CD14-positive monocyte (primary cell): ENCODE measurements around the gene GAREM1. TPM values are rescaled to one million over a fixed set of nuclear protein-coding genes. Genes with fewer than 3 reads are reported as not detected.

Experiments used
- DNase-seq, 3 donors: peaks; one replicate each; pipeline ENCODE4 v3.0.0-alpha.2; 2011 to 2022
- H2AFZ ChIP-seq: 2 replicates; pipeline ENCODE4 v1.6.0; 2012; ENCODE audit warnings: mild to moderate bottlenecking, low read depth, low read length, inconsistent platforms; ENCODE audit not compliant: insufficient read depth, poor library complexity, severe bottlenecking
- H3K27ac ChIP-seq, 2 donors: 1 replicate in 1 of 2; 2 replicates in 1 of 2; pipeline ENCODE4 v1.5.1; 2012 to 2013; ENCODE audit warnings: low read length in 2 of 2, control low read depth in 1 of 2, inconsistent platforms in 1 of 2, low read depth in 1 of 2, mild to moderate bottlenecking in 1 of 2
- H3K27me3 ChIP-seq, 2 donors: one replicate each; pipeline versions ENCODE4 v1.6.0 to v1.6.1; 2011 to 2013; ENCODE audit warnings: low read length in 2 of 2; ENCODE audit not compliant: control insufficient read depth in 2 of 2, insufficient read depth in 2 of 2
- H3K36me3 ChIP-seq, 2 donors: replicated peaks in 1 of 2; 1 replicate in 1 of 2; 2 replicates in 1 of 2; pipeline versions ENCODE4 v1.5.1 to v1.6.1; 2012 to 2013; ENCODE audit warnings: low read length in 2 of 2, control low read depth in 1 of 2, inconsistent platforms in 1 of 2, mild to moderate bottlenecking in 1 of 2; ENCODE audit not compliant: insufficient read depth in 2 of 2, control insufficient read depth in 1 of 2
- H3K4me1 ChIP-seq, 2 donors: 1 replicate in 1 of 2; 2 replicates in 1 of 2; pipeline versions ENCODE4 v1.5.1 to v1.6.1; 2012 to 2013; ENCODE audit warnings: low read length in 2 of 2, control low read depth in 1 of 2, inconsistent platforms in 1 of 2, mild to moderate bottlenecking in 1 of 2, moderate library complexity in 1 of 2; ENCODE audit not compliant: insufficient read depth in 2 of 2, control insufficient read depth in 1 of 2
- H3K4me2 ChIP-seq: replicated peaks from 2 replicates; pipeline ENCODE3; 2012; ENCODE audit warnings: low read length, moderate library complexity, mild to moderate bottlenecking; ENCODE audit not compliant: poor library complexity, severe bottlenecking; ENCODE audit errors: extremely low read depth
- H3K4me3 ChIP-seq, 3 experiments: fragments of 200-600 bp in 1 of 3; sonication (generic) in 1 of 3; replicated peaks in 1 of 3; 1 replicate in 2 of 3; 2 replicates in 1 of 3; pipeline ENCODE4 v1.5.1; 2011 to 2013; ENCODE audit warnings: low read length in 3 of 3, mild to moderate bottlenecking in 3 of 3, control low read depth in 2 of 3, low read depth in 2 of 3, inconsistent platforms in 1 of 3, moderate library complexity in 1 of 3
- H3K79me2 ChIP-seq: 2 replicates; pipeline ENCODE4 v1.6.0; 2012; ENCODE audit warnings: mild to moderate bottlenecking, control low read depth, inconsistent platforms, low read length, moderate library complexity; ENCODE audit not compliant: insufficient read depth
- H3K9ac ChIP-seq: 2 replicates; pipeline ENCODE4 v1.6.0; 2017; ENCODE audit warnings: low read length, mild to moderate bottlenecking; ENCODE audit not compliant: insufficient read depth, poor library complexity, severe bottlenecking
- H3K9me3 ChIP-seq, 2 donors: replicated peaks in 1 of 2; 1 replicate in 1 of 2; 2 replicates in 1 of 2; pipeline versions ENCODE4 v1.5.1 to v1.6.1; 2012 to 2013; ENCODE audit warnings: low read length in 2 of 2, control low read depth in 1 of 2; ENCODE audit not compliant: control insufficient read depth in 1 of 2, insufficient read depth in 1 of 2
- H4K20me1 ChIP-seq: 2 replicates; pipeline ENCODE4 v1.6.0; 2012; ENCODE audit warnings: mild to moderate bottlenecking, low read length, control low read depth, moderate library complexity; ENCODE audit not compliant: insufficient read depth
- H3K27ac Mint-ChIP-seq, 7 donors: one replicate each; pipeline ENCODE4 v1.8.0; 2020; ENCODE audit warnings: mild to moderate bottlenecking in 7 of 7, mixed read lengths in 7 of 7, moderate library complexity in 6 of 7, inconsistent platforms in 2 of 7
- H3K27me3 Mint-ChIP-seq, 3 donors: one replicate each; pipeline ENCODE4 v1.8.0; 2021 to 2022; ENCODE audit warnings: low read depth in 3 of 3, mild to moderate bottlenecking in 3 of 3, mixed read lengths in 3 of 3, moderate library complexity in 3 of 3, inconsistent platforms in 1 of 3
- H3K36me3 Mint-ChIP-seq, 2 donors: one replicate each; pipeline ENCODE4 v1.8.0; 2020; ENCODE audit warnings: mixed read lengths in 2 of 2, inconsistent platforms in 1 of 2, mild to moderate bottlenecking in 1 of 2
- H3K4me1 Mint-ChIP-seq: one replicate; pipeline ENCODE4 v1.8.0; 2020; ENCODE audit warnings: mild to moderate bottlenecking, mixed read lengths
- H3K4me3 Mint-ChIP-seq, 2 donors: one replicate each; pipeline ENCODE4 v1.8.0; 2020; ENCODE audit warnings: mild to moderate bottlenecking in 2 of 2, mixed read lengths in 2 of 2, moderate library complexity in 1 of 2
- H3K9me3 Mint-ChIP-seq, 7 donors: one replicate each; pipeline ENCODE4 v1.8.0; 2020 to 2022; ENCODE audit warnings: mixed read lengths in 7 of 7, mild to moderate bottlenecking in 6 of 7, moderate library complexity in 6 of 7, inconsistent platforms in 2 of 7
- WGBS: methylation state at CpG from one replicate; pipeline ENCODE4 v1.1.5; 2013; ENCODE audit warnings: missing lambda C conversion rate; ENCODE audit not compliant: insufficient coverage; 5-methylcytosine and 5-hydroxymethylcytosine counted together
- intact Hi-C, 2 donors: fragments of 100-400 bp; cut with micrococcal nuclease; formaldehyde crosslinking; loops; one replicate each; pipeline versions ENCODE4 v1.15.0 to v1.15.1; 2023
- polyA plus RNA-seq, 3 donors: library from polyadenylated mRNA; depleted of rRNA in 1 of 3; unstranded in 2 of 3; stranded (reverse) in 1 of 3; fragments of 300-500 nt in 2 of 3; fragments of >200 nt in 1 of 3; fragmentation: Illumina TruSeq in 2 of 3; gene quantifications; 1 replicate in 2 of 3; 2 replicates in 1 of 3; pipeline ENCODE4 v1.2.3, GENCODE V29; 2012 to 2021
- TF ChIP-seq, protein P1 (sequence below): fragments of 200-600 bp; IDR thresholded peaks from one replicate; pipeline ENCODE4 v1.8.0; 2022; ENCODE audit warnings: antibody characterized with exemption, mild to moderate bottlenecking

The GAREM1 gene
- polyA plus RNA-seq, 3 donors = 0.24 TPM; not detected in 2

DNA sequence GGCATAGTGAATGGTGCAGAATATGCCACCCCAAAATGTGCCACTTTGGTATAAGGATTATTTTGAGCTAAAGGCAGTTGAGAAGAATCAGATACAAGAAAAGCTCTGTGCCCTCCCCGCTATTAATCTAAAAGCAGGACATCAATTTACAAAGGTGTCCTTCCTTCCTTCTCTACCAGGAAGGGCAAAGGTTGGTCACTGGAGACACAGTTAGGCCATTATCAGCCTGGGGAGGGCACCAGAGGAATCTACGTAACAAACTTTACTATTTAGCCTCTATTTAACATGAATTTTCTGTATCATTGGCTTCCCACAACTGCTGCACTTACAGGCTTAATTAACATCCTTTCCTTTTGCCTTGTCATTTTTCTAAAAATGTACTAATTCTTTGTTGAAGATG lies 228.3 kb downstream of the GAREM1 start:
- Mint-ChIP-seq H3K4me3 (no peak overlapping the region), H3K27ac (no peak overlapping the region), H3K9me3 (peaks cover 0 to 3% (median 1%) of the 10 kb centered on the region in 7 donors), H3K36me3 (no peaks in the 10 kb centered on the region), H3K4me1 (no peaks in the 10 kb centered on the region), H3K27me3 (peaks cover 2 to 3% (median 3%) of the 10 kb centered on the region in 3 donors)
- TF ChIP-seq, protein P1, sequence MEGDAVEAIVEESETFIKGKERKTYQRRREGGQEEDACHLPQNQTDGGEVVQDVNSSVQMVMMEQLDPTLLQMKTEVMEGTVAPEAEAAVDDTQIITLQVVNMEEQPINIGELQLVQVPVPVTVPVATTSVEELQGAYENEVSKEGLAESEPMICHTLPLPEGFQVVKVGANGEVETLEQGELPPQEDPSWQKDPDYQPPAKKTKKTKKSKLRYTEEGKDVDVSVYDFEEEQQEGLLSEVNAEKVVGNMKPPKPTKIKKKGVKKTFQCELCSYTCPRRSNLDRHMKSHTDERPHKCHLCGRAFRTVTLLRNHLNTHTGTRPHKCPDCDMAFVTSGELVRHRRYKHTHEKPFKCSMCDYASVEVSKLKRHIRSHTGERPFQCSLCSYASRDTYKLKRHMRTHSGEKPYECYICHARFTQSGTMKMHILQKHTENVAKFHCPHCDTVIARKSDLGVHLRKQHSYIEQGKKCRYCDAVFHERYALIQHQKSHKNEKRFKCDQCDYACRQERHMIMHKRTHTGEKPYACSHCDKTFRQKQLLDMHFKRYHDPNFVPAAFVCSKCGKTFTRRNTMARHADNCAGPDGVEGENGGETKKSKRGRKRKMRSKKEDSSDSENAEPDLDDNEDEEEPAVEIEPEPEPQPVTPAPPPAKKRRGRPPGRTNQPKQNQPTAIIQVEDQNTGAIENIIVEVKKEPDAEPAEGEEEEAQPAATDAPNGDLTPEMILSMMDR = no peak
- no peak overlapping the region for H3K27ac ChIP-seq
- no peaks in the 10 kb centered on the region for H3K4me1 ChIP-seq
- intact Hi-C loops = no loop called here
- 90% methylated on average over 2 of the region's 2 CpGs for WGBS
- H3K27me3 ChIP-seq = no peaks in the 10 kb centered on the region
- DNase-seq = no peak
- H2AFZ ChIP-seq = no peak overlapping the region
- H3K9me3 ChIP-seq = no peaks in the 10 kb centered on the region
- no peak overlapping the region for H3K4me3 ChIP-seq
- no peaks in the 10 kb centered on the region for H4K20me1 ChIP-seq
- H3K9ac ChIP-seq = no peak overlapping the region
- no peak overlapping the region for H3K4me2 ChIP-seq
- no peaks in the 10 kb centered on the region for H3K36me3 ChIP-seq
- no peaks in the 10 kb centered on the region for H3K79me2 ChIP-seq

DNA sequence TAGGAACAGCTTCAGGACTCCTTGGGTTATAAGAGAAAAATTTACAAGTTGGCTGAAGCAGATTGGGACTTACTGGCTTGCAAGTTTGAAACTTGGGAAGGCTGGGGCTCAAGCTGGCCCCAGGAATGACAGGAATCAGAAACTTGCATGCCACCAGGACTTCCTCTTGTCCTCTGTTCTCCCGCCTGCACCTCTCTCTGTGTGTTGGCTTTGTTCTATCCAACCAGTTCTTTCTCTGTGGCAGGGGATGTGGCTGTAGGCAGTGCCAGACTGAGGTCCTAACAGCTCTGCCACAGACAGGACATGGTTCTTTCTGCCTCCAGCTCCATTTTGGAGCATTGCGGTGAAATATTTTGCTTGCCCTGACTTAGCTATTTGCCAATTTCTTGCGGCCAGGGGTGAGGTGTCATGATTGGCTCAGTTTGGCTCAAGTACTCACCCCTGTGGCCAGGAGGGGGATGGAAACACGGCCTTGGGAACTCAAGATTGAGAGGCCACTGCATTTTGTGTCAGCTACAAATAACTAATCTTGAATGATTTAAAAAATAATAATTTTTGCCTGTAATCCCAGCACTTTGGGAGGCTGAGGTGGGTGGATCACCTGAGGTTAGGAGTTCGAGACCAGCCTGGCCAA lies 231.9 kb downstream of the GAREM1 start:
- H3K4me3 ChIP-seq = no peak overlapping the region
- no peak for DNase-seq
- peaks cover under 1 to 5% (median 3%) of the 10 kb centered on the region in 7 donors for H3K9me3 Mint-ChIP-seq
- TF ChIP-seq, protein P1 = no peak
- H3K4me1 ChIP-seq = no peaks in the 10 kb centered on the region
- H3K9me3 ChIP-seq = no peaks in the 10 kb centered on the region
- peaks cover 0 to 3% (median 2%) of the 10 kb centered on the region in 3 donors for H3K27me3 Mint-ChIP-seq
- H3K79me2 ChIP-seq = no peaks in the 10 kb centered on the region
- H3K27me3 ChIP-seq = no peaks in the 10 kb centered on the region
- H3K27ac ChIP-seq = no peak overlapping the region
- H3K4me2 ChIP-seq = no peak overlapping the region
- no peaks in the 10 kb centered on the region for H3K36me3 ChIP-seq
- no peak overlapping the region for H2AFZ ChIP-seq
- H3K9ac ChIP-seq = no peak overlapping the region
- WGBS = 84% methylated on average over 3 of the region's 5 CpGs
- no peaks in the 10 kb centered on the region for H3K4me1 Mint-ChIP-seq
- intact Hi-C loops = no loop called here
- no peaks in the 10 kb centered on the region for H3K36me3 Mint-ChIP-seq
- H3K27ac Mint-ChIP-seq = no peak overlapping the region
- H4K20me1 ChIP-seq = no peaks in the 10 kb centered on the region
- no peak overlapping the region for H3K4me3 Mint-ChIP-seq
